Measurements from ENCODE around the gene ASCC3.
"Not testable (repeated sequence)": the region's sequence is repeated elsewhere in the genome, so short reads cannot be mapped to it uniquely, and the experiment has no call there.

The ASCC3 gene

DNA sequence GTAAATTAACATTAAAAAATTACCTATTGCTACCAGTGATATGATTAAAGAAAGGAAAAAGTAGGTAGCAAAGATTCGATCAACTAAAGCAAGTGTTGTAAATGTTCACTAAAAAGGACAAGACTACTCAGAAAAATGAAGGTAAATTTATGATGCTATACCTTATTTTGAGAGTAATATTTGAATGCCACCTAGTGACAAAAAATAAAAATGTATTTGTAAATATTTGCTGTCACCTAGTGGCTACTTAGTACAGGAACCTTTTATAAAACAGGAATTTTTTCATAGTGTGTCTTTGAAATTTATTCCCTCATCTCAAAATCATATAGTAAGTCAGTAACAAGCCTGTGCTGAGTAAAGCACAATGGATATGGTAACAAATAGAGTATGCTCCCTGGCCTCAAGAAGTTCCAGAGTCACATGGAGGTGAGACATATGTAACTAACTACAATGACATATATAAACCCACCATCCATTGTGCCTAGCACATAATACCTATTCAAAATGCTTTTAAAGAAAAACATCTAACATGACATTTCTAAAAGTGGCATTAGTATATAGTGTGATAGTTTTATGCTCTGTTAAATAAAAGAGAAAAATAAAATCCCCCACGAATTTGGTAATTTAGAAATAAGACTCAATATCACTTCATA lies 223.3 kb downstream of the ASCC3 start:
- DNase-seq = peak; percentile 41

DNA sequence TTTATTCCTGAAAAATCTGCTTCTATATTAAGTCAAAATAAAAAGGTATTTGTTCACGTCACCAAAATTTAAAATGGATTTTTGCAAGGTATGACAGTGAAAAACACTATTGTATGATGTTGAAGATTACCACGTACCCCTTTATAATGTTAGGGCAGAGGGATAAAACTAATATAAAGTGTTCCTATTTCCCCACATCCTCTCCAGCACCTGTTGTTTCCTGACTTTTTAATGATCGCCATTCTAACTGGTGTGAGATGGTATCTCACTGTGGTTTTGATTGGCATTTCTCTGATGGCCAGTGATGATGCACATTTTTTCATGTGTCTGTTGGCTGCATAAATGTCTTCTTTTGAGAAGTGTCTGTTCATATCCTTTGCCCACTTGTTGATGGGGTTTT lies 240.0 kb downstream of the ASCC3 start:
- DNase-seq = not testable (repeated sequence)

DNA sequence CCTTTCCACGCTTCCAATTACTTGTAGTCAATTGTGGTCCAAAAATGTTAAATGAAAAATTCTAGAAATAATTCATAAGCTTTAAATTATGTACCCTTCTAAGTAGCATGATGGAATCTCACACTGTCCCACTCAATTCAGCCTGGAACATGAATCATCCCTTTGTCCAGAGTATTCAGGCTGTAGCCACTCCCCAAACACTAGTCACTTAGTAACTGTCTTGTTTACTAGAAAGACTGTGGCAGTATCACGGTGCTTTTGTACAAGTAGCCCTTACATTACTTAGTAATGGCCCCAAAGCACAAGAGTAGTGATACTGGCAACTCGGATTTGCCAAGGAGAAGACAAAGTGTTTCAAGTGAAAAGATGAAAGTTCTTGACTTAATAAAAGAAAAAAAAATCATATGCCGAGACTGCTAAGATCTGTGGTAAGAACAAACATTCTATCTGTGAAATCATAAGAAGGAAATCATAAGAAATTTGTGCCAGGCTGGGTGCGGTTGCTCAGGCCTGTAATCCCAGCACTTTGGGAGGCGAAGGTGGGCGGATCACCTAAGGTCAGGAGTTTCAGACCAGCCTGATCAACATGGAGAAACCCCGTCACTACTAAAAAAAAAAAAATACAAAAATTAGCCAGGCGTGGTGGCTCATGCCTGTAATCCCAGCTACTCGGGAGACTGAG lies 247.9 kb downstream of the ASCC3 start:
- peak; percentile 7 for DNase-seq

DNA sequence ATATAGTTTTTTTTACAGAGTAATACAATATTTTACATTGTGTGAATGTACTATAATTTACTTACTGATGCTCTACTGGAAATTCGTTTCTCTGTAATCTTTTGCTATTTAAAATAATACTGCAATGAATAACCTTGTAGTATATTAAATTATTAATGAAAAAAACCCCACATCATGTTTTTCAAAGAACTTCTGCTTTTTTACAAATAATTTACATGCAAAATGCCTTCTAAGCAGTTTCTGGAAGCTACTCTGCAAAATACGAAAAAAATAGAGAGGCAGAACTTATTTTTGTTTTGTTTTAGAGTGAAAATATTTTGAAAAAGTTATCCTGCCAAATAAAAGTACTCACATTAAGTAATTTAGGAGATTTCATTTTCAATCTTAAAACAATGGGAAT lies 250.6 kb downstream of the ASCC3 start:
- no peak for DNase-seq

DNA sequence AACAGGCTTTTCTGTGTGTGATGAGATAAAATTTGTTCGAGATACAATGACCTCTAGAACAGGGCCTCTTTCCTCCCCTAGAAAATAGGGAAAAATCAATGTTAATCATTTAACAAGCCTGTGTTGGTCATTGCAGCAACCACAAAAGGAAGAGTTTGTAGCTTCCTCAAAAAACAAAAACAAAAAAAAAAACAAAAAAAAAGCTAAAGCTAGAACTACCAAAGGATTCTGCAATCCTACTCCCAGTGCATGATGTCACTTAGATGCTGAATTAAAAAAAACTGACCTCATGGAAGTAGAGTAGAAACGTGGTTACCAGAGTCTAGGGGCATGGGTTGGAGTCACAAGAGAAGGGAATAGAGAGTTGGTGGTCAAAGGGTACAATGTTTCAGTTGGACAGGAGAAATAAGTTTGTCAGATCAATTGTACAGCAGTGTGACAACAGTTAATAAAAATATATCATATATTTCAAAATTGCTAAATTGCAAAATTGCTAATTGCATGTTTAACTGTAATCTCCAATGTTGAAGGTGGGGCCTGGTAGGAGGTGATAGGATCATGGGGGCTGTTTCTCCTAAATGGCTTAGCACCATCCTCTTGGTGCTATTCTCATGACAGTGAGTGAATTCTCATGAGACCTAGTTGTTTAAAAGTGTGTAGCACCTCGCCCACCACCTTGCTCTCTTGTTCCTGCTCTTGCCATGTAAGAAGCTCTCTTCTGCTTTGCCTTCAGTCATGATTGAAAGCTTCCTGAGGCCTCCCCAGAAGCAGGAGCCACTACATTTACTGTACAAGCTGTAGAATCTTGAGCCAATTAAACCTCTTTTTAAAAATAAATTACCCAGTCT lies 253.0 kb downstream of the ASCC3 start:
- no peak for DNase-seq

DNA sequence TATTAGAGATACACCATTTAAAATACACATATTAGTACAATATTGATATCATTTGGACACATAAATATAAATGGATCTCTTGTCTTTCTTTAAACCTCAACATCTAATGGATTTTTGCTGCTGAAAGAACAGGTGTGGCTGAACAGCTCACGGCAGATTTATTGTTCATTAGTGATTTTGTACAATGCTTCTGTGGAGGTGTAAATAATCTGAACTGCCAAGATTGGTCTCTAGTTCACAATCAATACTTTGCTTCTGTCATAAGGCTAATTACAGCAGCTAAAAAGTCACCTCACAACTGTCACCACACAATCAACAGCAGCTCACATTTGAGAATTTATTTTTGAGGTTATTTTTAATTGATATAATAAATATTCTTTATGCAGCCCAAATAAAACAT lies 254.4 kb downstream of the ASCC3 start:
- DNase-seq = peak; percentile 6

DNA sequence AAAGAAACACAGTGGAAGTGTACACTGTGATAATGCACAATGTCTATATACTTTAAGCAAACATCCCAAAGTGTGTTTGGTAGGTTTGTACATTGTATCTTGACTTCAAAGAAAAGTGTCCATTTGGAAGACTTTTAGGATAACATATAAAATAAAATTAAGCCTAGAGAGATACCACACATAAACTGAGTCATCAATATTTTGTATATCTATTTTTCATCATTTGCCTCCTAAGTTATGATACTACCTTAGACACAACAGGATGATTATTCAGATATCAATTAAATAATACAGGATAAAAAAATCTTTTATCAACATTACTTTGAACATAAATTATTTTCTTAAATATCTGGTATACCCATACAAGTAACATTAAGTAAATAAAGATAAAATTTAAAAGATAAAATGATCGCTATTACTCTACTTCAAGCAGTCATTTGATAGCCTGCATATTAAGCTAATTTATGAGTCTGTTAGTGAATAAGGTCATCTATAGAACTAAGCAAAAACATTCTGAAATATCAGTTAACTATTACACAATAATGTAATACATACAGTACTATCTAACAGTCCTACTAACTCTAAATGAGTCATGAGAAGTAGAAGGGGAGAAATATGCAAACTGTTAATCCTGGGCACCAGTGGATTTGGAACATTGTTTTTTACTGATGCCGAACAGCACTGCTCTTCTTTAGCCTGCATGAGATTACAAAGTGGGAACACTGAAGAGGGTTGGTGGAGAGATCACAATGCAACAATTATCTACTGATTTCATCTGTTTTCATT lies 258.0 kb downstream of the ASCC3 start:
- no peak for DNase-seq

DNA sequence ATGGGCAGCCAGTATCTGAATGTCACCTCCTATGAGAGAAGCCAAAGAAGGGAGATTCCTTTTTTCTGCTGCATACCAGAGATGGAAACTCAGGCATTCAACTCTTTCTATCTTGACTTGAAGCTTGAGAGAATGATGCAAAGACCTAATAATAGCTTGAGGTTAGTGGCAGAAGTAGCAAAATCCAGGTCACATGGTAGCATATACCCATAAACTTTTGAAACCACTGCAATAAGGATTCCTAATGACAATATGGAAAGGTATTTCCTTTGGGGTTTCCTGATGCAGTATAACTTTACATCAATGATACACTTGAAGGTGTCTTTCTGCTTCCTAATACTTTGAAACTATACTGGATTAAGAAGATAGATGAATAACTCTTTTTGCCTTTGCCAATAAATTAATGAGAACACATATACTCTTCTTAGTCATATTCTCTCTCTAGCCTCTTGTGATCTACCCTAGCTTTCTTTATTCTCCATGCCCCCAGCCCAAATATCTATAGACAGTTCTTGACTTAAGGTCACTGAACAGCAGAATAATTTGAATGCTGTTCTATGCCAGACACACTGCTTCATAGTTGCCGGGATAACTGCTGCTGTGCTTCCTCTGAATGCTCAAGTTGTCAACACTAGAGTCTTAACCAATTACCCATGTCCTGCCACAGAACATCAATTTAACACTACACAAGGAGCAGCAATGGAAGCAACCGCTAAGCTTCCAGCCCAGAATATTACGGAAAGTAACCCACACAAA lies 260.9 kb downstream of the ASCC3 start:
- no peak for DNase-seq

DNA sequence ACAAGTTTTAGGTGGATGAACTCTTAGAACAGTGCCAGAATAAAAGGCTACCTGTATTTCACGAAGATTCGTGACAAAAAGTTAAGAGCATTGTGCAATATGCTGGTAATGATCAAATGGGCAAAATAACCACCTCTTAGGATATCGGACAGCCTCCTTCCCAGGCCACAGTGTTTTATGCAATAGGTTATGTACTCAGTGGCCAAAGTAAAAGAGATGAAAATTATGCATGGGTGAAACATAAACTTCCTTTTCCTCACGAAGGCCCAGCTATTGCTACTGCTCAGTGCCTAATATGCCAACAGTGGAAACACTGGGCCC lies 262.8 kb downstream of the ASCC3 start:
- no peak for DNase-seq

DNA sequence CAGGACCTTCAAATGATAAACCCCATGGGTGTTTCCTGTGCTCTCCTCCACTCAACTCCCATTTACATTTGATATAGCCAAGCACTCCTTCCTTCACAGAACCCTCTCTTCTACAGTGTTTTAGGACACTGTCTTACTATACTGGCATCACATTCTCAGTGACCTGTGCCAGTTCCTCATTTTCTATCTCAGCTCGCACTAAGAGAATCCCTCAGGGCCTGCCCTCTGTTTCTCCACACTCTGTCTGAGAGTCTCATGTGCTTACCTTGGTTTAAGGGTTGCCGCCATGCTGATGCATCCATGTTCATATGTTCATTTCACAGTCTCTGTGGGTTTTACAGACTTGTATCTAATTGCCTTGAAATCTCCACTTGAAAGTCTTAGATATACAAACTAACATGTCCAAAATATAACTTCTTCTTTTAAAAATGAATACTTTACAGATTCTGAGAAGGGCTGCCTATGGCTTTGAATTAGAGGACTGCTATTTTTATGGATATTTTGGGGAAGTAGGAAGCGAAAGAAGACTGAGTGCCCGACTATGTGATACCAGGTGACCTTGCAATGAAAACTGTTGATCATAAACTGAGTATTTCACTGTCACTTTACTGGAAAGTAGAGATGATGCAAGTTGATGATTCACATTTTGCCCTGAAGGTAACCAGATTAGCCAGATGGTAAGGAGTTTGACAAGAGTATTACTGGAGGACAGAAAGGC lies 263.3 kb downstream of the ASCC3 start:
- DNase-seq = no peak

DNA sequence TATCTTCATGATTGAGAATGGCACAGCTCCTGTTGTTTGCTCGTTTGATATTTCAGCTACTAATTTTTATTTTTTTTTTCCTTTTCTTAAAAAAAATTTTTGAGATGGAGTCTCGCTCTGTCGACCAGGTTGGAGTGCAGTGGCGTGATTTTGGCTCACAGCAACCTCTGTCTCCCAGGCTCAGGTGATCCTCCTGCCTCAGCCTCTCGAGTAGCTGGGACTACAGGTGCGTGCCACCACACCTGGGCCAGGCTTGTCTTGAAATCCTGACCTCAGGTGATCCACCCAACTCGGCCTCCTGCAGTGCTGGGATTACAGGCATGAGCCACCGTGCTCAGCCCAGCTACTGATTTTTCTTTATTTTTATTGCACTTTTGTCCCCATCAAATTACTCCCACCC lies 266.2 kb downstream of the ASCC3 start:
- DNase-seq = no peak

DNA sequence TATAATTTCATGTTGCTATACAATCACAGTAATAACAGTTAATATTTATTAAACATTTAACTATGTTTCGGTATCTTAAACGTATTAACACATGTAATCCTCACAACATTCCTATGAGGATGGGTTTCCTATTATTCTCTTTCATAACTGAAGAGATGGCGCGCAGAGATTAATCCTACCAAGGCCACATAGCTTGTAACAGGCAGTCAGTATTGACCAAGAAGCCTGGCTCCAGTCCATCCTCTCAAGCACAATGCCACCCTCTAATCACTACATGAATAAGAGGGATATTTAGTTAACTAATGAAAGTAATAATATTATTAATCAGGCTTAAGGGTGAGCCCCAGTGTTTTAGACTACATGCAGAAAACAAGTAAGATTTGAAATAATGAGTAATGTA lies 266.7 kb downstream of the ASCC3 start:
- no peak for DNase-seq

DNA sequence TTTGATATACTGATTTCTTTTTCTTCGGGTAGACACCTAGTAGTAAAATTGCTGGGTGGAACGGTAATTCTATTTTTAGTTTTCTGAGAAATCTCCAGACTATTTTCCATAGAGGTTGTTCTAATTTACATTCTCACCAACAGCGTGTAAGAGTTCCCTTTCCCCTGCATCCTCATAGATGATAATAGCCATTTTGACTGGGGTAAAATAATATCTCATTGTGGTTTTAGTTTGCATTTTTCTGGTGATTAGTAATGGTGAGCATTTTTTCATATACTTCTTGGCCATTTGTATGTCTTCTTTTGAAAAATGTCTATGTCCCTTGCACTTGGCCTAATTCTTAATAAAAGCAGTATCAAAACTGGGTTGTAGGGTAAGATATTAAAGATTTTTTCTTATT lies 267.5 kb downstream of the ASCC3 start:
- DNase-seq = no peak

DNA sequence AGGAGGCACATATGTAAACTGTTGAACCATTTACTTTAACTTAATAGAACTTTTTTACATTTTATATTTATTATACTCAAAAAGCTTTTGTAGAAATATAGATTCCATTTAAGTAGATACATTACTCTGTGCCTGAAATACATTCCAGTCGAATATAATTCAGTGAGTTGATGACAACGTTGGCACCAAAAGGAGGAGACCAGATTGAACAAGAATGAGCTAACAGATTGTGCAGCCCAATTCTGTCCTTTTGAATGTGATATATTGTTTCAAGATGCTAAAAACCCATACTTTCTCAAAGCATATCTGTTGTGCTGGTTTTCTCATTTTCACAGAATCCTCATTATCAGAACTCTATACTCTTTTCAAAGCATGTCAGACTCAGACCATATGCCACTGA lies 269.0 kb downstream of the ASCC3 start:
- no peak for DNase-seq

DNA sequence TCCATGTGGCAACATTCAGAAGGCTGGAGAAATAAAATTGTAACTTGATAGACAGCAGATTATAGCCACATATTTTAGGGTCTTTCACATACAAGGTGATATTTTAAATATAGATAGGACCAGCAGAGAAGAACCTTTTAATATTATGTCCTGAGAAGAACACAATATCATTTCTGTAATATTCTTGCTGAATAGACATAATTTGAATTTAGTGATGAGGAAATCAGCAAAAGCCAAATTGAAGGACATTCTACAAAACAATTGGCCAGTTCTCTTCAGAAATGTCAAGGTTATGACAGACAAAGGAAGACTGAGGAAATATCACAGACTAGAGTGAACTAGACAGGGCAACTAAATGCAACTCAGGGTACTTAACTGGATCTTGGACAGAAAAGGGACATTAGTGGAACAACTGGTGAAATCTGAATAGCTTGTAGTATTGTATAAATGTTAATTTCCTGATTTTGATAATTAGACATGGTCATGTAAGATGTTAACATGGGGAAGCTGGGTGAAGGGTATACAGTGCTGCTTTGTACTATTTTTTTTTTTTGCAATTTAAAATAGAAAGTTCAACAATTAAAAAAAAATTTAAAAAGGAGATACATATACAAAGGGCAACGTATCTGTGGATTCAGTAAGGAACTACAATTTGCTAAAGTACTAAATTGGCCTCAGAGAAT lies 281.9 kb downstream of the ASCC3 start:
- DNase-seq = no peak

DNA sequence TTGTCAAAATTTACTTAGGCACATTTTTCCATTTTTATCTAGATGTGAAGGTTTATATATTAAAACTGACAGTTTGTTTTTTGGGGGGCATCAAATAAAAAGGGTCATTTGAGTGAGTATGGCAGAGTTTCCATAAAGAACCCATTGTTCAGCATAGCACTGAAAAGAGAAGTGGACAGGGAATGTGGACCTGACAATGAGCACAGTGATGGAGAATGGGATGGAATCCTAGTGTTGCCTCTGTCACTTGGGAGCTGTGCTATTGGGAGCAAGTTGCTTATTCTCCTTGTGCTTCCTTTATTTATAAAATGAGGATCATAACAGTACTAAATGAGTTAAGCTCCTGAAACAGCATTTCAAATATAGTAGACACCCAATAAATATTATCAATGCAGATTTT lies 285.7 kb downstream of the ASCC3 start:
- no peak for DNase-seq

DNA sequence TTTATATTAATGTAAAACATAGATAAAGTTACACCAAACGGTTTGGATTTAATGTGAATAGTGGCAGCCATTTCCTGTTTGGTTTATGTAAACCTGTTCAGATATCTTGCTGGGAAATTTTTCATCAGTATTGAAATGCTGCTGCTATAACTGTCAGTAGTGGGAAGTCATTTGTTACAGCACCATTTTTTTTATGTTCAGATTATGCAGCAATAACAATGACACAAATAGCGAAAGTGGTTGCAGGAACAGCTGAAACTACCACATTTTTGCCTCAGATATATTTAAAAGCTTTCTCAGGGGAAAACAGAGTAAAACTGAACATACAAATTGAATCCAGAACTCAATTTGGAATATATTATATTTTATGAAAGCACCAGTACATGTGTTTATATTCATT lies 287.6 kb downstream of the ASCC3 start:
- DNase-seq = peak; percentile 47

DNA sequence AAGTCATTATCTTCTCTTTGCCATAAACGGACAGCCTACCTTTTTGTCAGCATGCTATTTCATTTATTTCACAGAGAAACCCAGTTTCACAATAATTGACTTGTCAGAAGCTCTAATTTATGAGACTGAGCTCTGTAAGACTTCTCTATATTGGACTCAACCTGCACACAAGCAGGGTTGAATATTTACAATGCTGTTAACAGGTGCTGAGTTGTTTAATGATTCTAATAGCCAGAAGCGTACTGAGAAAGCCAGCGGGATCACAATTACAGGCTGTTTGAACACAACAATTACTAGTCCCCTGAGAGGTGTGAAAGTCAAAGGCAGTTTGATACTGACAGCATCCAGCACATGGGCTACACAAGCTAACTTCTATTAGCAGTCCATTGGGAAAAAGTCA lies 288.2 kb downstream of the ASCC3 start:
- peak; percentile 99 for DNase-seq

DNA sequence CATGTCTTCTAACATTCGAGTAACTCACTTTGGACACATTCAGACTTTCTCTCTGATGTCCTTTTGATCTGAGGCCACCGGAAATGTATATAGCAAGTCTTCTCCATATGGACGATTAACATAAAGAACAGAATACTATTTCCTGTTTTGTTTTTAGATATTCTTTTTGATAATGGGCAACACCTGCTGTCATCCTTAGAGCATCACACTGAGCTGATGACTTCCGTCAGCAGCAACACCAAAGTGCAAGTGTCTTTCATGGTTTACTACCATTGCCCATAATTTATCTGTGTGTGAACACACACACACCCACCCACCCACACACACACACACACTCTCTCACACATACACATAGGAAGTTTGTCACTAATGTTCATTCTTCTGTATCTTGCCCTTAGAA lies 303.7 kb downstream of the ASCC3 start:
- DNase-seq = no peak

DNA sequence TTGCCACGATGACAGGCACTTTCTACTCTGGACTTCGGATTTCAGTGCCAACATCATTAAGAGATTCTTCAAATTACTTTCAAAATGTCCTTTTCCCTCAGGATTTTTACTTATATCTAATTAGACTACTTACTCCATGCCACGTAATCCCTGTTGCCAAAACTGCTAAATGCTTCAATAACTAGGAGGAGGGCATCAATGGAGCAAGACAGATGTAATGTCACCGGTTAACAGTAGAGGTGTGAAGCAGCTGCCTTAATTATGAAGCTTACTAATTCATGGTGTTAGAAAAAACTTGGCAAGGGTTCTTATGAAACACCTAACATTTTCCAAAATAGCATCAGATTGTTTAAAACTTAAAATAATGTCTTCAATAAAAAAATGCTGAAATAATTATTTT lies 305.2 kb downstream of the ASCC3 start:
- no peak for DNase-seq

DNA sequence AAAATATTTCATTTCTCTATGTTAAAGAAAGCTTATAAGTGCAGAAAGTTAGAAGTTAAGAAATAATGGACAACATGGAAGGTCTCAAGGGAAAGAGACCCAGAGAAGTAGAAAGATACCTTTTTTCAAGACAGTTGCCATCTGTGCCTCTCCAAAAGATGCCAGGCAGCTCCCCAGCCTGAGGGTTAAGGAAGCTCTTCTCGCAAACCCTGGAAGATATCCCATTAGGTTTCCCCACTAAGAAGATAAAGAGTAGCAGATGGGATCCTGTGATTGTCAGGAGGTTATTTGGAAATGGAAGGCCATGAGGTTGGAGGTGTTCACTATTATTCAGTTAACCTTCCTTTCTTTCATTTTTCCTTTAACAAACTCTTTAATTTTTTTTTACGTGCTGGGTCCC lies 306.3 kb downstream of the ASCC3 start:
- no peak for DNase-seq

Measured in DMS153 (cell line).